MM.1S (cell line): ENCODE results near the gene PSMG3.

ENCODE experiments used
- DNase-seq: peaks from one replicate; pipeline ENCODE4 v3.0.0-alpha.2; 2015
- H2AFZ ChIP-seq: fragments of 300-600 bp; sonication (generic); 2 replicates; pipeline ENCODE4 v1.6.0; 2016; ENCODE audit warnings: antibody characterized with exemption, low read length
- H3F3A ChIP-seq: fragments of 300-600 bp; sonication (generic); 2 replicates; pipeline ENCODE4 v1.6.1; 2016; ENCODE audit warnings: mild to moderate bottlenecking, antibody characterized with exemption, low read length, moderate library complexity, mixed read lengths; ENCODE audit not compliant: insufficient read depth
- H3K27ac ChIP-seq: fragments of 300-600 bp; sonication (generic); 2 replicates; pipeline ENCODE4 v1.5.1; 2016; ENCODE audit warnings: mild to moderate bottlenecking, low read length
- H3K27me3 ChIP-seq: fragments of 300-600 bp; sonication (generic); replicated peaks from 2 replicates; pipeline ENCODE4 v1.6.0; 2016; ENCODE audit warnings: low read length; ENCODE audit not compliant: insufficient read depth
- H3K36me3 ChIP-seq: fragments of 300-600 bp; sonication (generic); replicated peaks from 2 replicates; pipeline ENCODE4 v1.6.1; 2016; ENCODE audit warnings: mild to moderate bottlenecking, low read length, mixed read lengths; ENCODE audit not compliant: insufficient read depth
- H3K4me1 ChIP-seq: fragments of 300-600 bp; sonication (generic); 2 replicates; pipeline ENCODE4 v1.6.1; 2016; ENCODE audit warnings: low read length, mixed read lengths
- H3K4me2 ChIP-seq: fragments of 300-600 bp; sonication (generic); 2 replicates; pipeline ENCODE4 v1.6.0; 2016; ENCODE audit warnings: low read depth, low read length
- H3K4me3 ChIP-seq: fragments of 300-600 bp; sonication (generic); 2 replicates; pipeline ENCODE4 v1.5.1; 2016; ENCODE audit warnings: low read length, mixed read lengths
- H3K79me2 ChIP-seq: fragments of 300-600 bp; sonication (generic); 2 replicates; pipeline ENCODE4 v1.6.1; 2016; ENCODE audit warnings: mixed run types, low read length, mixed read lengths
- H3K9ac ChIP-seq: fragments of 300-600 bp; sonication (generic); 2 replicates; pipeline ENCODE4 v1.6.1; 2016; ENCODE audit warnings: low read length, mixed read lengths
- H3K9me2 ChIP-seq: fragments of 300-600 bp; sonication (generic); replicated peaks from 2 replicates; pipeline ENCODE4 v1.6.1; 2016; ENCODE audit warnings: mild to moderate bottlenecking, low read length, mixed read lengths; ENCODE audit not compliant: insufficient read depth
- H3K9me3 ChIP-seq: fragments of 300-600 bp; sonication (generic); replicated peaks from 2 replicates; pipeline ENCODE4 v1.6.1; 2016; ENCODE audit warnings: mild to moderate bottlenecking, low read length, mixed read lengths; ENCODE audit not compliant: insufficient read depth
- H4K20me1 ChIP-seq: fragments of 300-600 bp; sonication (generic); 2 replicates; pipeline ENCODE4 v1.6.1; 2016; ENCODE audit warnings: mild to moderate bottlenecking, low read length, moderate library complexity, mixed read lengths; ENCODE audit not compliant: insufficient read depth
- EZH2 ChIP-seq: fragments of 300-600 bp; sonication (generic); optimal IDR thresholded peaks from 2 replicates; pipeline ENCODE3; 2017; ENCODE audit warnings: low read depth, mild to moderate bottlenecking, antibody characterized with exemption, low read length, mixed read lengths
- EZH2phosphoT487 ChIP-seq: fragments of 300-600 bp; sonication (generic); IDR thresholded peaks from 2 replicates; pipeline ENCODE4 v1.6.1; 2018; ENCODE audit warnings: antibody characterized with exemption, low read length
- TF ChIP-seq, protein P1 (sequence below): fragments of 300-600 bp; sonication (generic); IDR thresholded peaks from 2 replicates; pipeline ENCODE4 v1.5.1; 2016; ENCODE audit warnings: antibody characterized with exemption, low read length, mixed read lengths

The PSMG3 gene

DNA sequence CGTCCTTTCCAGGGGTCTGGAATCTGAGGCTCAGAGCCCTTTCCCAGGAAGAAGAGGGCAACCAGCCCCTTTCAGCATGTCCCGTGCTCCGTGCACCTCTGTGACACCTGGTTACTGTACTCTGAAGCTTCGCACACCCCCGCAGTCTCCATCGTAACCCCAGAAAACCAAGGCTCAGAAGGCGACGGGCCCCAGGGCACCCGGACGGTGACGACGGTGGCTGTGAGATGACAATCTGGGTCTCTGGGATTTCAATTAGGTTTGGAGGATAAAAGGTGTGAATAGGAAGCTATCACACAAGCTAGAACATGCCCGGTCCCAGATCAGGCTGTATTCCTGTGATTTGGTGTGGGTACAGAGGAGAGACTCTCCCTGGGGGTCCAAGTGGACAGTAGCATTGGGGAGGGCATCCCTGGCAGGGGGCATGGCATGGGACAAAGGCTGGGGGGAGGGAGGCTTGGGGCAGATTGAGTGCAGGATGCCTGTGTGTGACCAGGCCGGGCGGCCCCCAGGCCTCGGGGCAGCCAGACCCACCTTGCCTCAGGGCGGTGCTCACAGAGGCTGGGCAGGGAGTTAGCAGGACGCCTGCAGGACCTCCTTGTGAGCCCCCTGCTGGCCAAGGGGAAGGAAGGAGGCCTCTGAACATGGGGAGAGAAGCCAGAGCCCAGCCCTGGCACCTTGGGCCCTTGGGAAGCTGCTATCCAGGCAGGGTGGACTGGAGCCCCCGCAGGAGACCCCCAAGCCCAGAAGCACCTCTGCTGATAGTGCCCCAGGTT lies 23.4 kb upstream of the PSMG3 start:
- H3K27ac ChIP-seq: no peak overlapping the region
- no peak for TF ChIP-seq EZH2phosphoT487
- TF ChIP-seq, protein P1, sequence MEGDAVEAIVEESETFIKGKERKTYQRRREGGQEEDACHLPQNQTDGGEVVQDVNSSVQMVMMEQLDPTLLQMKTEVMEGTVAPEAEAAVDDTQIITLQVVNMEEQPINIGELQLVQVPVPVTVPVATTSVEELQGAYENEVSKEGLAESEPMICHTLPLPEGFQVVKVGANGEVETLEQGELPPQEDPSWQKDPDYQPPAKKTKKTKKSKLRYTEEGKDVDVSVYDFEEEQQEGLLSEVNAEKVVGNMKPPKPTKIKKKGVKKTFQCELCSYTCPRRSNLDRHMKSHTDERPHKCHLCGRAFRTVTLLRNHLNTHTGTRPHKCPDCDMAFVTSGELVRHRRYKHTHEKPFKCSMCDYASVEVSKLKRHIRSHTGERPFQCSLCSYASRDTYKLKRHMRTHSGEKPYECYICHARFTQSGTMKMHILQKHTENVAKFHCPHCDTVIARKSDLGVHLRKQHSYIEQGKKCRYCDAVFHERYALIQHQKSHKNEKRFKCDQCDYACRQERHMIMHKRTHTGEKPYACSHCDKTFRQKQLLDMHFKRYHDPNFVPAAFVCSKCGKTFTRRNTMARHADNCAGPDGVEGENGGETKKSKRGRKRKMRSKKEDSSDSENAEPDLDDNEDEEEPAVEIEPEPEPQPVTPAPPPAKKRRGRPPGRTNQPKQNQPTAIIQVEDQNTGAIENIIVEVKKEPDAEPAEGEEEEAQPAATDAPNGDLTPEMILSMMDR: peak; percentile 11; the same call in 1 of the 2 replicates
- TF ChIP-seq EZH2: no peak
- no peak overlapping the region for H3K9ac ChIP-seq
- no peaks in the 10 kb centered on the region for H4K20me1 ChIP-seq
- H3F3A ChIP-seq: no peaks in the 10 kb centered on the region
- no peaks in the 10 kb centered on the region for H3K9me3 ChIP-seq
- DNase-seq: no peak
- H3K27me3 ChIP-seq: peaks cover 83% of the 10 kb centered on the region
- no peak overlapping the region for H3K4me2 ChIP-seq
- H3K36me3 ChIP-seq: no peaks in the 10 kb centered on the region
- H3K4me3 ChIP-seq: no peak overlapping the region
- H3K79me2 ChIP-seq: no peaks in the 10 kb centered on the region
- H3K4me1 ChIP-seq: no peaks in the 10 kb centered on the region
- no peak overlapping the region for H2AFZ ChIP-seq
- H3K9me2 ChIP-seq: no peaks in the 10 kb centered on the region

DNA sequence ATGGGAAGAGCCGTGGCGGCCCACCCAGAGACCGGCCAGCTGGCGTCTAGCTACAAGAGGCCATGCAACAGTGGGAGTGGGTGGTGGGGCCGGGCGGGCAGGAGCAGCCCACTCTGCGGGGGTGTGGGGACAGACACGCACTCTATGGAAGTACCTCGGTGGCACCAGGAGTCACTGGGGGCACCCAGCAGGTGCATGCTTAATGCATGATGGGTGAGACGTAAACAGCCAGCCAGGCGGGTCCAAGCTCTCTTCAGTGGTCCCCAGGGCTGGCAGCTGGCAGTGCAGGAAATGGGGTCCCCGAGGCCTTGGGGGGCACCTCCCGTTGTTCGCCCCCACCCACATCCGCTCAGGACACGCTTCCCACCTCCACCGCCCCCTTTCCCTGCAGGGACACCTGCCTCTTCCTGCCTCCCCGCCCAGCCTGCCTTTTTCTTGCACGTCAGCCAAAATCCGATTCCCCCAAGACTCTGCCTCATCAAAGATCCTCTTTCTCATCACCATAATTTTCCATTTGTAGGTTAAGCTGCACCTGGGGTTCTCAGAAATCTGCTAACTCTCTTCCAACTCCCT lies 22.6 kb upstream of the PSMG3 start:
- no peak for TF ChIP-seq EZH2phosphoT487
- TF ChIP-seq, protein P1: no peak
- TF ChIP-seq EZH2: no peak
- no peaks in the 10 kb centered on the region for H3K9me2 ChIP-seq
- H3F3A ChIP-seq: no peaks in the 10 kb centered on the region
- no peaks in the 10 kb centered on the region for H3K4me1 ChIP-seq
- no peaks in the 10 kb centered on the region for H3K9me3 ChIP-seq
- no peak overlapping the region for H3K27ac ChIP-seq
- H3K4me3 ChIP-seq: no peak overlapping the region
- peaks cover 83% of the 10 kb centered on the region for H3K27me3 ChIP-seq
- no peaks in the 10 kb centered on the region for H3K36me3 ChIP-seq
- no peak overlapping the region for H3K9ac ChIP-seq
- H2AFZ ChIP-seq: no peak overlapping the region
- no peak for DNase-seq
- H3K4me2 ChIP-seq: no peak overlapping the region
- no peaks in the 10 kb centered on the region for H3K79me2 ChIP-seq
- H4K20me1 ChIP-seq: no peaks in the 10 kb centered on the region

DNA sequence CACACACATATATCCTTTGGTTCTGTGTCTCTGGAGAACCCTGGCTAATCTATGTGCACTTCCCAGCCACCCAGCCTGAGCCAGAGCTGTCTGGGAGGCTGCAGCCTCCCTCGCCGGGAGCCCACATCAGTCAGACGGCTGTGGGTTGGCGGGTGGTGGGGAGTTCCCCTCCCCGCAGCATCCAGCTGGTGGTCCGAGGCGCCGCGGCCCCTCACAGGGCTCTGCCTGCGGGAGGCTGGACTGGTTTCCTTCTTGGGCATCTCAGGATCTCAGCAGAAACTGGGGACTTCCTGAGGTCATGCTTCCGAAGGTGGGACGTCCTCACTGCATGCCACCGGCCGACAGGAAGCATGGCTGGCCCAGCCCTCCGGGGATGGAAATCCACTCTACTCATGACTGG lies 22.0 kb upstream of the PSMG3 start:
- no peak overlapping the region for H3K9ac ChIP-seq
- H3K4me3 ChIP-seq: no peak overlapping the region
- TF ChIP-seq EZH2phosphoT487 (0 out of 2 replicates have a peak, but pooled peaks have one; percentile 16), EZH2 (peak; percentile 22)
- TF ChIP-seq, protein P1: no peak
- H3K79me2 ChIP-seq: no peaks in the 10 kb centered on the region
- no peaks in the 10 kb centered on the region for H3K9me2 ChIP-seq
- H3K4me1 ChIP-seq: no peaks in the 10 kb centered on the region
- no peak overlapping the region for H3K27ac ChIP-seq
- no peaks in the 10 kb centered on the region for H3K36me3 ChIP-seq
- H3K9me3 ChIP-seq: no peaks in the 10 kb centered on the region
- H3F3A ChIP-seq: no peaks in the 10 kb centered on the region
- no peaks in the 10 kb centered on the region for H4K20me1 ChIP-seq
- peaks cover 83% of the 10 kb centered on the region for H3K27me3 ChIP-seq
- H2AFZ ChIP-seq: no peak overlapping the region
- no peak for DNase-seq
- no peak overlapping the region for H3K4me2 ChIP-seq
